Liver (tissue), 9 donors: ENCODE data around the gene DMTF1. TPM values are rescaled to one million over a fixed set of nuclear protein-coding genes. Genes with fewer than 3 reads are reported as not detected.

Experiments used
- DNase-seq: peaks from one replicate; pipeline ENCODE4 v3.0.0-alpha.2; 2017; ENCODE audit warnings: low spot score
- H3K27ac ChIP-seq, 2 donors: one replicate each; pipeline ENCODE4 v1.7.0; 2013; ENCODE audit warnings: inconsistent platforms in 2 of 2, low read length in 2 of 2, control low read depth in 1 of 2, low read depth in 1 of 2, mild to moderate bottlenecking in 1 of 2
- H3K27me3 ChIP-seq, 4 donors: one replicate each; pipeline versions ENCODE4 v1.6.1 to v1.7.0; 2013; ENCODE audit warnings: low read length in 3 of 4, inconsistent platforms in 1 of 4, mild to moderate bottlenecking in 1 of 4, moderate library complexity in 1 of 4; ENCODE audit not compliant: control insufficient read depth in 4 of 4, insufficient read depth in 4 of 4
- H3K36me3 ChIP-seq, 4 donors: one replicate each; pipeline versions ENCODE4 v1.6.1 to v1.7.0; 2013; ENCODE audit warnings: low read length in 3 of 4, mild to moderate bottlenecking in 3 of 4, low read depth in 1 of 4, moderate library complexity in 1 of 4; ENCODE audit not compliant: control insufficient read depth in 4 of 4, insufficient read depth in 3 of 4
- H3K4me1 ChIP-seq, 4 donors: one replicate each; pipeline versions ENCODE4 v1.6.1 to v1.7.0; 2013; ENCODE audit warnings: low read length in 3 of 4, mild to moderate bottlenecking in 3 of 4, moderate library complexity in 1 of 4; ENCODE audit not compliant: control insufficient read depth in 4 of 4, insufficient read depth in 4 of 4
- H3K4me3 ChIP-seq, 3 donors: one replicate each; pipeline versions ENCODE4 v1.6.1 to v1.7.0; 2013; ENCODE audit warnings: low read length in 3 of 3, control low read depth in 1 of 3, low read depth in 1 of 3, mild to moderate bottlenecking in 1 of 3
- H3K9ac ChIP-seq, 2 donors: one replicate each; pipeline ENCODE4 v1.7.0; 2013; ENCODE audit warnings: low read length in 2 of 2, mild to moderate bottlenecking in 2 of 2, moderate library complexity in 2 of 2, control low read depth in 1 of 2, low read depth in 1 of 2
- H3K9me3 ChIP-seq, 4 donors: one replicate each; pipeline versions ENCODE4 v1.6.1 to v1.7.0; 2013; ENCODE audit warnings: low read length in 3 of 4; ENCODE audit not compliant: control insufficient read depth in 4 of 4
- EGR1 ChIP-seq, 2 donors: IDR thresholded peaks; 2 replicates each; pipeline ENCODE4 v1.6.1; 2016 to 2018; ENCODE audit warnings: antibody characterized with exemption in 2 of 2, low read depth in 2 of 2
- FOXA1 ChIP-seq: IDR thresholded peaks from 2 replicates; pipeline ENCODE4 v1.6.1; 2016; ENCODE audit warnings: antibody characterized with exemption
- GABPA ChIP-seq, 2 donors: IDR thresholded peaks in 1 of 2; conservative IDR thresholded peaks in 1 of 2; 2 replicates each; pipeline ENCODE4 v1.6.1; 2016; ENCODE audit warnings: antibody characterized with exemption in 2 of 2, mild to moderate bottlenecking in 1 of 2, moderate library complexity in 1 of 2
- HNF4A ChIP-seq, 2 donors: conservative IDR thresholded peaks; 2 replicates each; pipeline ENCODE4 v1.6.1; 2016; ENCODE audit warnings: antibody characterized with exemption in 2 of 2, mild to moderate bottlenecking in 2 of 2
- HNF4G ChIP-seq: IDR thresholded peaks from 2 replicates; pipeline ENCODE4 v1.6.1; 2016; ENCODE audit warnings: antibody characterized with exemption
- JUND ChIP-seq, 2 donors: IDR thresholded peaks; 2 replicates each; pipeline ENCODE4 v1.6.1; 2016; ENCODE audit warnings: antibody characterized with exemption in 2 of 2
- NR2F2 ChIP-seq: IDR thresholded peaks from 2 replicates; pipeline ENCODE4 v1.6.1; 2016; ENCODE audit warnings: antibody characterized with exemption
- RXRA ChIP-seq, 2 donors: IDR thresholded peaks; 2 replicates each; pipeline ENCODE4 v1.6.1; 2017 to 2018; ENCODE audit warnings: antibody characterized with exemption in 2 of 2, mild to moderate bottlenecking in 1 of 2
- SP1 ChIP-seq: IDR thresholded peaks from 2 replicates; pipeline ENCODE4 v1.6.1; 2018; ENCODE audit warnings: antibody characterized with exemption, mild to moderate bottlenecking
- TAF1 ChIP-seq: conservative IDR thresholded peaks from 2 replicates; pipeline ENCODE4 v1.6.1; 2016; ENCODE audit warnings: antibody characterized with exemption, mild to moderate bottlenecking
- YY1 ChIP-seq: IDR thresholded peaks from 2 replicates; pipeline ENCODE4 v1.6.1; 2016; ENCODE audit warnings: antibody characterized with exemption, mild to moderate bottlenecking
- WGBS: extraction: QIAGEN DNeasy Blood & Tissue Kit; methylation state at CpG from one replicate; pipeline ENCODE4 v1.1.7; 2013; 5-methylcytosine and 5-hydroxymethylcytosine counted together
- polyA plus RNA-seq, 2 donors: library from polyadenylated mRNA; stranded (reverse) in 1 of 2; unstranded in 1 of 2; fragments of 200-250 nt in 1 of 2; fragments of >200 nt in 1 of 2; fragmentation: Nextera tagmentation in 1 of 2; extraction: Ambion mirVana in 1 of 2; gene quantifications; one replicate each; pipeline versions ENCODE4 v1.2.1 to v1.2.3, GENCODE V29; 2013 to 2015
- total RNA-seq, 2 donors: library from RNA; depleted of rRNA; stranded (reverse); fragments of >200 nt; gene quantifications; one replicate each; pipeline ENCODE4 v1.2.3, GENCODE V29; 2014
- TF ChIP-seq, protein P1 (sequence below): fragments of 150-350 bp; IDR thresholded peaks from 2 replicates; pipeline ENCODE4 v1.5.1; 2017; ENCODE audit warnings: improper control_type of control experiment, low read depth, low read length; ENCODE audit not compliant: missing input control
- TF ChIP-seq, protein P2 (sequence below): IDR thresholded peaks from 2 replicates; pipeline ENCODE4 v1.6.1; 2016; ENCODE audit warnings: antibody characterized with exemption
- TF ChIP-seq, protein P3 (sequence below): IDR thresholded peaks from 2 replicates; pipeline ENCODE4 v1.6.1; 2016; ENCODE audit warnings: antibody characterized with exemption
- TF ChIP-seq, protein P4 (sequence below): IDR thresholded peaks from 2 replicates; pipeline ENCODE4 v1.6.1; 2016; ENCODE audit warnings: antibody characterized with exemption
- TF ChIP-seq, protein P5 (sequence below): IDR thresholded peaks from 2 replicates; pipeline ENCODE4 v1.6.1; 2016; ENCODE audit warnings: antibody characterized with exemption, mild to moderate bottlenecking
- donor health status: healthy.
- donor health status: healthy.
- donor health status: healthy.
- donor health status: healthy.
- donor health status: healthy.

Gene DMTF1
- total and polyA plus RNA-seq, 4 donors, result 6.5 to 54.6 (median 26.0) TPM

DNA sequence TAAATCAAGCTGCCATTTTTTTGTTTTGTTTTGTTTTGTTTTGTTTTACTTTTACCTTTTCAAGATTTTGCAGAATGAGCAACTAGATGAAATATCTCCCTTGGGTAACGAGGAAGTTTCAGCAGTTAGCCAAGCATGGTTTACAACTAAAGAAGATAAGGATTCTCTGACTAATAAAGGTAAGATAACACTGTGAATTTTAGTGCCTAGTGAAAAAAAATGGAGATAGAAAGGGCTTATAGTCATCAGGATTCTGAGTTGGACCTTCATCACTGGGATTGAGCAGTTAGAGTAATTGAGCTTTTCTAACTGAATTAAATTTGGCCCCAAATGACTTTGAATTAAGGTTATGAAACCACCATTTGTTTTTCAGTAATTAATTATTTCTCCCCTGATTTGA, 21.2 kb downstream of the DMTF1 start:
- no peak overlapping the region for H3K9ac ChIP-seq
- no peak for TF ChIP-seq SP1
- no peak for TF ChIP-seq YY1
- TF ChIP-seq HNF4G, result no peak
- TF ChIP-seq FOXA1, result no peak
- no peak for DNase-seq
- no peaks in the 10 kb centered on the region for H3K4me1 ChIP-seq
- 96% methylated on average over 1 of the region's 1 CpG for WGBS
- H3K27ac ChIP-seq, result no peak overlapping the region
- no peaks in the 10 kb centered on the region for H3K9me3 ChIP-seq
- H3K27me3 ChIP-seq, result no peaks in the 10 kb centered on the region
- no peak overlapping the region for H3K4me3 ChIP-seq
- peaks cover 11 to 71% (median 60%) of the 10 kb centered on the region in 4 donors for H3K36me3 ChIP-seq

DNA sequence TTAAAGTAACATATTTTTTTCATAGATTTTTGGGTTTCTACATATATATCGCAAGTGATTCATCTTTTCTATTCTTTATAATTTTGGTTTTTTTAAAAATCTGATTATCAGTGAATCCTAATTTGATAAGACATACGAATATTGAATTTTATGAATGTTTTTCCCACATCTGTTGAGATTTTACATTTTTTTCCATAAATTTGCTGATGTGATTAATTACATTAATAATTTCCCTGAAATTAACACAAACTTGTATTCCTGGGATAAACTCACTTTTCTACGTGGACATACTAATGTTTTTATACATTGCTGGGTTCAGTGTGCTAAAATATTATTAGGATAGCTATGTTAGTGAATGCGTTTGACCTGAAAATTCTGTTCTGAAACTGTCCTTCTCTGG, 26.1 kb downstream of the DMTF1 start:
- 96% methylated on average over 4 of the region's 4 CpGs for WGBS

More for the DNA sequence above, 26.1 kb downstream of the DMTF1 start:
- no peaks in the 10 kb centered on the region for H3K27me3 ChIP-seq
- peaks cover 8 to 50% (median 48%) of the 10 kb centered on the region in 4 donors for H3K36me3 ChIP-seq
- no peak overlapping the region for H3K27ac ChIP-seq
- H3K9me3 ChIP-seq, result no peaks in the 10 kb centered on the region
- no peaks in the 10 kb centered on the region for H3K4me1 ChIP-seq
- TF ChIP-seq, protein P1, sequence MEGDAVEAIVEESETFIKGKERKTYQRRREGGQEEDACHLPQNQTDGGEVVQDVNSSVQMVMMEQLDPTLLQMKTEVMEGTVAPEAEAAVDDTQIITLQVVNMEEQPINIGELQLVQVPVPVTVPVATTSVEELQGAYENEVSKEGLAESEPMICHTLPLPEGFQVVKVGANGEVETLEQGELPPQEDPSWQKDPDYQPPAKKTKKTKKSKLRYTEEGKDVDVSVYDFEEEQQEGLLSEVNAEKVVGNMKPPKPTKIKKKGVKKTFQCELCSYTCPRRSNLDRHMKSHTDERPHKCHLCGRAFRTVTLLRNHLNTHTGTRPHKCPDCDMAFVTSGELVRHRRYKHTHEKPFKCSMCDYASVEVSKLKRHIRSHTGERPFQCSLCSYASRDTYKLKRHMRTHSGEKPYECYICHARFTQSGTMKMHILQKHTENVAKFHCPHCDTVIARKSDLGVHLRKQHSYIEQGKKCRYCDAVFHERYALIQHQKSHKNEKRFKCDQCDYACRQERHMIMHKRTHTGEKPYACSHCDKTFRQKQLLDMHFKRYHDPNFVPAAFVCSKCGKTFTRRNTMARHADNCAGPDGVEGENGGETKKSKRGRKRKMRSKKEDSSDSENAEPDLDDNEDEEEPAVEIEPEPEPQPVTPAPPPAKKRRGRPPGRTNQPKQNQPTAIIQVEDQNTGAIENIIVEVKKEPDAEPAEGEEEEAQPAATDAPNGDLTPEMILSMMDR, result no peak
- TF ChIP-seq HNF4G (no peak), RXRA (IDR thresholded peaks at IDR 0.05) (no peak), SP1 (no peak), FOXA1 (no peak), JUND (IDR thresholded peaks at IDR 0.05) (no peak), NR2F2 (no peak), TAF1 (no peak), HNF4A (conservative IDR thresholded peaks at IDR 0.05) (no peak), YY1 (no peak), EGR1 (IDR thresholded peaks at IDR 0.05; ENCODE audit: low read depth in 2 of 2) (no peak), GABPA (IDR thresholded peaks at IDR 0.05 in 1 of 2, conservative IDR thresholded peaks at IDR 0.05 in 1 of 2) (no peak)
- TF ChIP-seq, protein P2, sequence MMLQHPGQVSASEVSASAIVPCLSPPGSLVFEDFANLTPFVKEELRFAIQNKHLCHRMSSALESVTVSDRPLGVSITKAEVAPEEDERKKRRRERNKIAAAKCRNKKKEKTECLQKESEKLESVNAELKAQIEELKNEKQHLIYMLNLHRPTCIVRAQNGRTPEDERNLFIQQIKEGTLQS, result no peak
- TF ChIP-seq, protein P3, sequence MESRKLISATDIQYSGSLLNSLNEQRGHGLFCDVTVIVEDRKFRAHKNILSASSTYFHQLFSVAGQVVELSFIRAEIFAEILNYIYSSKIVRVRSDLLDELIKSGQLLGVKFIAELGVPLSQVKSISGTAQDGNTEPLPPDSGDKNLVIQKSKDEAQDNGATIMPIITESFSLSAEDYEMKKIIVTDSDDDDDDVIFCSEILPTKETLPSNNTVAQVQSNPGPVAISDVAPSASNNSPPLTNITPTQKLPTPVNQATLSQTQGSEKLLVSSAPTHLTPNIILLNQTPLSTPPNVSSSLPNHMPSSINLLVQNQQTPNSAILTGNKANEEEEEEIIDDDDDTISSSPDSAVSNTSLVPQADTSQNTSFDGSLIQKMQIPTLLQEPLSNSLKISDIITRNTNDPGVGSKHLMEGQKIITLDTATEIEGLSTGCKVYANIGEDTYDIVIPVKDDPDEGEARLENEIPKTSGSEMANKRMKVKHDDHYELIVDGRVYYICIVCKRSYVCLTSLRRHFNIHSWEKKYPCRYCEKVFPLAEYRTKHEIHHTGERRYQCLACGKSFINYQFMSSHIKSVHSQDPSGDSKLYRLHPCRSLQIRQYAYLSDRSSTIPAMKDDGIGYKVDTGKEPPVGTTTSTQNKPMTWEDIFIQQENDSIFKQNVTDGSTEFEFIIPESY, result no peak
- TF ChIP-seq, protein P4, sequence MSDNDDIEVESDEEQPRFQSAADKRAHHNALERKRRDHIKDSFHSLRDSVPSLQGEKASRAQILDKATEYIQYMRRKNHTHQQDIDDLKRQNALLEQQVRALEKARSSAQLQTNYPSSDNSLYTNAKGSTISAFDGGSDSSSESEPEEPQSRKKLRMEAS, result no peak
- TF ChIP-seq, protein P5, sequence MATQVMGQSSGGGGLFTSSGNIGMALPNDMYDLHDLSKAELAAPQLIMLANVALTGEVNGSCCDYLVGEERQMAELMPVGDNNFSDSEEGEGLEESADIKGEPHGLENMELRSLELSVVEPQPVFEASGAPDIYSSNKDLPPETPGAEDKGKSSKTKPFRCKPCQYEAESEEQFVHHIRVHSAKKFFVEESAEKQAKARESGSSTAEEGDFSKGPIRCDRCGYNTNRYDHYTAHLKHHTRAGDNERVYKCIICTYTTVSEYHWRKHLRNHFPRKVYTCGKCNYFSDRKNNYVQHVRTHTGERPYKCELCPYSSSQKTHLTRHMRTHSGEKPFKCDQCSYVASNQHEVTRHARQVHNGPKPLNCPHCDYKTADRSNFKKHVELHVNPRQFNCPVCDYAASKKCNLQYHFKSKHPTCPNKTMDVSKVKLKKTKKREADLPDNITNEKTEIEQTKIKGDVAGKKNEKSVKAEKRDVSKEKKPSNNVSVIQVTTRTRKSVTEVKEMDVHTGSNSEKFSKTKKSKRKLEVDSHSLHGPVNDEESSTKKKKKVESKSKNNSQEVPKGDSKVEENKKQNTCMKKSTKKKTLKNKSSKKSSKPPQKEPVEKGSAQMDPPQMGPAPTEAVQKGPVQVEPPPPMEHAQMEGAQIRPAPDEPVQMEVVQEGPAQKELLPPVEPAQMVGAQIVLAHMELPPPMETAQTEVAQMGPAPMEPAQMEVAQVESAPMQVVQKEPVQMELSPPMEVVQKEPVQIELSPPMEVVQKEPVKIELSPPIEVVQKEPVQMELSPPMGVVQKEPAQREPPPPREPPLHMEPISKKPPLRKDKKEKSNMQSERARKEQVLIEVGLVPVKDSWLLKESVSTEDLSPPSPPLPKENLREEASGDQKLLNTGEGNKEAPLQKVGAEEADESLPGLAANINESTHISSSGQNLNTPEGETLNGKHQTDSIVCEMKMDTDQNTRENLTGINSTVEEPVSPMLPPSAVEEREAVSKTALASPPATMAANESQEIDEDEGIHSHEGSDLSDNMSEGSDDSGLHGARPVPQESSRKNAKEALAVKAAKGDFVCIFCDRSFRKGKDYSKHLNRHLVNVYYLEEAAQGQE, result no peak
- no peak for DNase-seq
- no peak overlapping the region for H3K4me3 ChIP-seq
- no peak overlapping the region for H3K9ac ChIP-seq
